IMR-90 (cell line): ENCODE measurements around the gene ADGRL3. TPM values are rescaled to one million over a fixed set of nuclear protein-coding genes. Genes with fewer than 3 reads are reported as not detected.

Source experiments
- ATAC-seq: fragments of 200-7000 bp; cut with Tn5 transposase; 2 replicates; pipeline ENCODE4 v1.9.1; 2020; ENCODE audit warnings: low read depth, mild to moderate bottlenecking, moderate library complexity
- BruUV-seq: library from RNA; stranded (reverse); fragments of 400-500 nt; replicated peaks from 2 replicates; lab custom pipeline; 2021; lab: Mats Ljungman, UMichigan
- CTCF ChIA-PET: fragments of 300-600 bp; formaldehyde crosslinking; extraction: SDS; loops from one replicate; lab custom pipeline; 2021; ENCODE audit warnings: antibody characterized with exemption; lab: Yijun Ruan, JAX
- POLR2A ChIA-PET: fragments of 300-600 bp; sonication (Branson Sonifier 250); formaldehyde crosslinking; loops from one replicate; lab custom pipeline; 2022; ENCODE audit warnings: antibody characterized with exemption; ENCODE audit not compliant: unreplicated experiment; lab: Charles Lee
- DNase-seq: peaks from one replicate; pipeline ENCODE4 v3.0.0; 2013
- H2AFZ ChIP-seq: replicated peaks from 2 replicates; pipeline ENCODE3; 2013; ENCODE audit warnings: low read length, mild to moderate bottlenecking; ENCODE audit not compliant: poor library complexity
- H2AK5ac ChIP-seq: 2 replicates; pipeline ENCODE4 v1.6.1; 2013; ENCODE audit warnings: low read depth, low read length, inconsistent platforms
- H2AK9ac ChIP-seq: replicated peaks from 2 replicates; pipeline ENCODE3; 2013; ENCODE audit warnings: mild to moderate bottlenecking, low read depth, low read length, moderate library complexity; ENCODE audit not compliant: poor library complexity
- H2BK120ac ChIP-seq: 2 replicates; pipeline ENCODE4 v1.6.1; 2013; ENCODE audit warnings: low read depth, low read length, inconsistent platforms
- H2BK15ac ChIP-seq: 3 replicates; pipeline ENCODE4 v1.6.1; 2013; ENCODE audit warnings: low read depth, low read length, inconsistent platforms
- H2BK20ac ChIP-seq: 2 replicates; pipeline ENCODE4 v1.6.1; 2013; ENCODE audit warnings: low read depth, mild to moderate bottlenecking, inconsistent platforms, low read length, moderate library complexity
- H2BK5ac ChIP-seq: 2 replicates; pipeline ENCODE4 v1.6.1; 2013; ENCODE audit warnings: mild to moderate bottlenecking, low read depth, low read length, inconsistent platforms; ENCODE audit not compliant: poor library complexity, severe bottlenecking
- H3K14ac ChIP-seq: replicated peaks from 2 replicates; pipeline ENCODE4 v1.6.1; 2013; ENCODE audit warnings: low read depth, low read length, inconsistent platforms
- H3K18ac ChIP-seq: 2 replicates; pipeline ENCODE4 v1.6.1; 2013; ENCODE audit warnings: low read depth, low read length, control low read depth
- H3K23ac ChIP-seq: 2 replicates; pipeline ENCODE4 v1.6.1; 2013; ENCODE audit warnings: low read depth, low read length, inconsistent platforms
- H3K27ac ChIP-seq: 2 replicates; pipeline ENCODE4 v1.5.1; 2013; ENCODE audit warnings: mild to moderate bottlenecking, control low read depth, low read length; ENCODE audit not compliant: insufficient read depth
- H3K27me3 ChIP-seq: 2 replicates; pipeline ENCODE4 v1.6.1; 2013; ENCODE audit warnings: low read length; ENCODE audit not compliant: control insufficient read depth, insufficient read depth
- H3K36me3 ChIP-seq: 2 replicates; pipeline ENCODE4 v1.6.1; 2013; ENCODE audit warnings: low read length, mixed read lengths; ENCODE audit not compliant: control insufficient read depth, insufficient read depth
- H3K4ac ChIP-seq: 2 replicates; pipeline ENCODE4 v1.6.1; 2013; ENCODE audit warnings: low read depth, low read length, inconsistent platforms
- H3K4me1 ChIP-seq: 2 replicates; pipeline ENCODE4 v1.6.1; 2013; ENCODE audit warnings: low read length, mixed read lengths; ENCODE audit not compliant: control insufficient read depth, insufficient read depth
- H3K4me2 ChIP-seq: 2 replicates; pipeline ENCODE4 v1.6.1; 2013; ENCODE audit warnings: low read depth, mild to moderate bottlenecking, control low read depth, low read length, moderate library complexity
- H3K4me3 ChIP-seq: 2 replicates; pipeline ENCODE4 v1.5.1; 2013; ENCODE audit warnings: low read depth, mild to moderate bottlenecking, control low read depth, low read length, moderate library complexity; ENCODE audit not compliant: insufficient read depth
- H3K56ac ChIP-seq: 2 replicates; pipeline ENCODE4 v1.6.1; 2013; ENCODE audit warnings: low read length, inconsistent platforms; ENCODE audit not compliant: insufficient read depth; ENCODE audit errors: extremely low read depth
- H3K79me1 ChIP-seq, 2 experiments: 2 replicates each; pipeline ENCODE4 v1.6.1; 2013; ENCODE audit warnings: low read length in 2 of 2, inconsistent platforms in 1 of 2, low read depth in 1 of 2
- H3K9ac ChIP-seq: 2 replicates; pipeline ENCODE4 v1.6.1; 2013; ENCODE audit warnings: low read depth, low read length, control low read depth
- H3K9me1 ChIP-seq: 2 replicates; pipeline ENCODE4 v1.6.1; 2013; ENCODE audit warnings: low read length, inconsistent platforms; ENCODE audit not compliant: insufficient read depth
- H3K9me3 ChIP-seq: 2 replicates; pipeline ENCODE4 v1.6.1; 2013; ENCODE audit warnings: low read length; ENCODE audit not compliant: control insufficient read depth, insufficient read depth
- H4K20me1 ChIP-seq: 2 replicates; pipeline ENCODE4 v1.6.1; 2013; ENCODE audit warnings: low read length, inconsistent platforms; ENCODE audit not compliant: insufficient read depth
- H4K5ac ChIP-seq: 2 replicates; pipeline ENCODE4 v1.6.1; 2013; ENCODE audit warnings: mild to moderate bottlenecking, low read depth, low read length, control low read depth
- H4K8ac ChIP-seq, 2 experiments: 2 replicates each; pipeline ENCODE4 v1.6.1; 2013; ENCODE audit warnings: low read depth in 2 of 2, low read length in 2 of 2, control low read depth in 1 of 2, inconsistent platforms in 1 of 2
- H4K91ac ChIP-seq: 2 replicates; pipeline ENCODE4 v1.6.1; 2013; ENCODE audit warnings: low read depth, low read length, inconsistent platforms; ENCODE audit not compliant: insufficient read depth
- CHD1 ChIP-seq: IDR thresholded peaks from 2 replicates; pipeline ENCODE4 v1.6.1; 2012; ENCODE audit warnings: low read depth, low read length, improper control_type of control experiment
- POLR2A ChIP-seq: IDR thresholded peaks from 2 replicates; pipeline ENCODE4 v1.6.1; 2012; ENCODE audit warnings: mild to moderate bottlenecking, low read depth, low read length
- WGBS, 2 experiments: methylation state at CpG; one replicate each; pipeline versions ENCODE4 v1.1.5 to v1.1.7; 2013; ENCODE audit warnings: missing lambda C conversion rate in 2 of 2; ENCODE audit not compliant: insufficient read length in 1 of 2; ENCODE audit errors: extremely low coverage in 2 of 2; 5-methylcytosine and 5-hydroxymethylcytosine counted together
- dilution Hi-C: fragments of 300-500 bp; cut with HindIII; formaldehyde crosslinking; loops from one replicate; pipeline ENCODE4 v1.14.3; 2018; ENCODE audit warnings: low sequenced_read_pairs; ENCODE audit not compliant: unreplicated experiment
- in situ Hi-C: fragments of 300-500 bp; cut with MboI; formaldehyde crosslinking; loops from 3 replicates; pipeline ENCODE4 v1.14.3; 2019; ENCODE audit warnings: low sequenced_read_pairs, inconsistent platforms, mixed read lengths
- intact Hi-C: fragments of 100-400 bp; cut with micrococcal nuclease; formaldehyde crosslinking; loops from 2 replicates; pipeline ENCODE4 v1.10.0; 2022
- polyA plus RNA-seq, 3 experiments: library from polyadenylated mRNA; depleted of rRNA; stranded (reverse); fragments of >200 nt; gene quantifications; 2 replicates each; pipeline ENCODE4 v1.2.3, GENCODE V29; 2012; ENCODE audit warnings: low replicate concordance in 1 of 3
- total RNA-seq: library from RNA; depleted of rRNA; stranded (reverse); fragments of >200 nt; gene quantifications from 2 replicates; pipeline ENCODE4 v1.2.3, GENCODE V29; 2012

The ADGRL3 gene
- total and polyA plus RNA-seq, 2 of the 4 experiments (the other 2 are of a cell fraction) = 0.46 to 2.5 TPM

- no peaks in the 10 kb centered on the region for H3K9me3 ChIP-seq
- no peak overlapping the region for H2AFZ ChIP-seq
- no peak overlapping the region for H2BK120ac ChIP-seq
- H3K79me1 ChIP-seq = no peaks in the 10 kb centered on the region
- H3K36me3 ChIP-seq = no peaks in the 10 kb centered on the region
- H2AK9ac ChIP-seq = no peak overlapping the region
- no peak overlapping the region for H3K4me2 ChIP-seq
- no TSS peak for BruUV-seq
- no peak overlapping the region for H2BK15ac ChIP-seq
- no peak for DNase-seq
- H4K91ac ChIP-seq = no peak overlapping the region
- no peak overlapping the region for H3K4ac ChIP-seq
- H2BK20ac ChIP-seq = no peak overlapping the region
- H3K18ac ChIP-seq = no peak overlapping the region
- H3K9ac ChIP-seq = no peak overlapping the region
- H2AK5ac ChIP-seq = no peak overlapping the region
- H3K27me3 ChIP-seq = no peaks in the 10 kb centered on the region
- no peaks in the 10 kb centered on the region for H3K4me1 ChIP-seq
- H2BK5ac ChIP-seq = no peak overlapping the region
- H4K5ac ChIP-seq = no peak overlapping the region
- H3K23ac ChIP-seq = no peak overlapping the region
- no peak overlapping the region for H3K56ac ChIP-seq
- TF ChIP-seq POLR2A = no peak
- no peak for TF ChIP-seq CHD1
- H3K27ac ChIP-seq = no peak overlapping the region
- CTCF ChIA-PET = no interaction called here
- no peak overlapping the region for H3K4me3 ChIP-seq
- WGBS, 2 experiments = no CpG with 5 or more reads among the region's 5 CpGs
- H3K9me1 ChIP-seq = no peaks in the 10 kb centered on the region
- POLR2A ChIA-PET = no interaction called here
- H4K8ac ChIP-seq = no peak overlapping the region
- ATAC-seq = no peak
- H3K14ac ChIP-seq = no peak overlapping the region
- intact Hi-C loops = no loop called here
- in situ Hi-C loops = no loop called here
- dilution Hi-C loops = no loop called here
- no peaks in the 10 kb centered on the region for H4K20me1 ChIP-seq
These were observed 226.1 kb downstream of the ADGRL3 start for GRCh38 chr4:61426229-61426628.
